Neural progenitor cell (in vitro differentiated cells): Measurements from ENCODE around the gene RALB.
"Not testable (repeated sequence)": the region's sequence is repeated elsewhere in the genome, so short reads cannot be mapped to it uniquely, and the experiment has no call there.

ENCODE experiments used
- CTCF ChIP-seq: fragments of 200-600 bp; sonication (generic); IDR thresholded peaks from 2 replicates; pipeline ENCODE4 v1.5.1; 2017; ENCODE audit warnings: antibody characterized with exemption, mild to moderate bottlenecking
- EZH2 ChIP-seq: fragments of 200-600 bp; sonication (generic); IDR thresholded peaks from 2 replicates; pipeline ENCODE4 v1.6.1; 2017; ENCODE audit warnings: antibody characterized with exemption, mild to moderate bottlenecking, moderate library complexity
- EZH2phosphoT487 ChIP-seq: fragments of 200-600 bp; sonication (generic); IDR thresholded peaks from 2 replicates; pipeline ENCODE4 v1.6.1; 2017; ENCODE audit warnings: antibody characterized with exemption

DNA sequence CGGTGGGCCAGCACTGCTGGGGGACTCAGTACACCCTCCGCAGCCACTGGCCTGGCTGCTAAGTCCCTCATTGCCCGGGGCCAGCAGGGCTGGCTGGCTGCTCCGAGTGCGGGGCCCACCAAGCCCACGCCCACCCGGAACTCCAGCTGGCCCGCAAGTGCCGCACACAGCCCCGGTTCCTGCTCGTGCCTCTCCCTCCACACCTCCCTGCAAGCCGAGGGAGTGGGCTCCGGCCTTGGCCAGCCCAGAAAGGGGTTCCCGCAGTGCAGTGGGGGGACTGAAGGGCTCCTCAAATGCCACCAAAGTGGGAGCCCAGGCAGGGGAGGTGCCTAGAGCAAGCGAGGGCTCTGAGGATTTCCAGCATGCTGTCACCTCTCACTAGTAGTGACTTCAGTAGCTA lies 7.3 kb downstream of the RALB start:
- TF ChIP-seq CTCF, EZH2, EZH2phosphoT487: not testable (repeated sequence)
